HepG2 (cell line): ENCODE data around the gene SPACA4. TPM values are rescaled to one million over a fixed set of nuclear protein-coding genes. Genes with fewer than 3 reads are reported as not detected.

ENCODE experiments used
- AHR ChIP-seq: IDR thresholded peaks from 2 replicates; pipeline ENCODE4 v1.6.1; 2018; ENCODE audit warnings: missing genetic modification reagents, missing compliant biosample characterization
- ATF1 ChIP-seq: IDR thresholded peaks from 2 replicates; pipeline ENCODE4 v1.6.1; 2016; ENCODE audit warnings: mild to moderate bottlenecking, control low read depth
- CSRNP1 ChIP-seq: sonication (generic); formaldehyde crosslinking; IDR thresholded peaks from 2 replicates; pipeline ENCODE4 v1.8.1; 2023; ENCODE audit warnings: mild to moderate bottlenecking, missing genetic modification reagents
- E2F1 ChIP-seq: sonication (generic); formaldehyde crosslinking; IDR thresholded peaks from 2 replicates; pipeline ENCODE4 v1.5.0; 2020; ENCODE audit warnings: missing genetic modification reagents
- GATAD1 ChIP-seq: IDR thresholded peaks from 2 replicates; pipeline ENCODE4 v1.6.1; 2016; ENCODE audit warnings: missing genetic modification reagents, missing compliant biosample characterization
- MLLT10 ChIP-seq: sonication (generic); formaldehyde crosslinking; IDR thresholded peaks from 2 replicates; pipeline ENCODE4 v1.4.0; 2020; ENCODE audit warnings: missing genetic modification reagents
- YEATS4 ChIP-seq: sonication (generic); formaldehyde crosslinking; IDR thresholded peaks from 2 replicates; pipeline ENCODE4 v1.4.0; 2020; ENCODE audit warnings: missing genetic modification reagents, borderline replicate concordance
- ZMYM3 ChIP-seq: sonication (generic); formaldehyde crosslinking; IDR thresholded peaks from 2 replicates; pipeline ENCODE4 v1.5.1; 2020; ENCODE audit warnings: mild to moderate bottlenecking, missing genetic modification reagents
- ZNF337 ChIP-seq: sonication (generic); formaldehyde crosslinking; IDR thresholded peaks from 2 replicates; pipeline ENCODE4 v1.5.1; 2020; ENCODE audit warnings: missing genetic modification reagents, low read depth, mild to moderate bottlenecking, borderline replicate concordance
- ZNF546 ChIP-seq: sonication (generic); formaldehyde crosslinking; conservative IDR thresholded peaks from 2 replicates; pipeline ENCODE4 v1.8.1; 2023; ENCODE audit warnings: mild to moderate bottlenecking, missing genetic modification reagents
- ZNF564 ChIP-seq: sonication (generic); formaldehyde crosslinking; IDR thresholded peaks from 2 replicates; pipeline ENCODE4 v1.8.1; 2023; ENCODE audit warnings: mild to moderate bottlenecking, missing genetic modification reagents
- ZNF572 ChIP-seq: sonication (generic); formaldehyde crosslinking; IDR thresholded peaks from 2 replicates; pipeline ENCODE4 v1.5.1; 2020; ENCODE audit warnings: mild to moderate bottlenecking, missing genetic modification reagents
- ZNF646 ChIP-seq: sonication (generic); formaldehyde crosslinking; IDR thresholded peaks from 2 replicates; pipeline ENCODE4 v1.9.0; 2021; ENCODE audit warnings: mild to moderate bottlenecking, missing genetic modification reagents
- ZNF687 ChIP-seq: sonication (generic); formaldehyde crosslinking; IDR thresholded peaks from 2 replicates; pipeline ENCODE4 v1.5.1; 2020; ENCODE audit warnings: mild to moderate bottlenecking, missing genetic modification reagents, moderate library complexity
- ZNF720 ChIP-seq: sonication (generic); formaldehyde crosslinking; IDR thresholded peaks from 2 replicates; pipeline ENCODE4 v1.4.0; 2020; ENCODE audit warnings: missing genetic modification reagents
- ZNF790 ChIP-seq: sonication (generic); formaldehyde crosslinking; IDR thresholded peaks from 2 replicates; pipeline ENCODE4 v1.8.0; 2022; ENCODE audit warnings: missing genetic modification reagents, mild to moderate bottlenecking, borderline replicate concordance
- polyA plus RNA-seq, 8 experiments: library from polyadenylated mRNA; depleted of rRNA in 3 of 8; stranded (reverse) in 7 of 8; unstranded in 1 of 8; fragments of >200 nt; fragmentation: Illumina TruSeq in 4 of 8; extraction: Trizol in 4 of 8; gene quantifications; 2 replicates each; pipeline versions ENCODE4 v1.2.1 to v1.2.3, GENCODE V29; 2011 to 2016; ENCODE audit warnings: low read depth in 4 of 8, missing spikeins in 1 of 8, mixed read lengths in 1 of 8; ENCODE audit not compliant: insufficient read depth in 1 of 8
- total RNA-seq, 5 experiments: library from RNA; depleted of rRNA; stranded (reverse); fragments of >200 nt; fragmentation: Illumina TruSeq; extraction: Trizol; gene quantifications; 2 replicates each; pipeline ENCODE4 v1.2.3, GENCODE V29; 2016; ENCODE audit warnings: low read depth in 1 of 5

SPACA4 gene
- total and polyA plus RNA-seq, 2 of the 13 experiments (the other 11 are each of a cell fraction or from before 2014, with no cell fraction given): not detected

GRCh38 chr19:48558018-48558684 lies 48.4 kb upstream of the SPACA4 start (continued):
- TF ChIP-seq GATAD1 (CRISPR knock-in tag) (peak; percentile 57; the same call in 1 of the 2 replicates), ATF1 (no peak), ZNF790 (no peak), ZNF564 (peak; percentile 64; the same call in 1 of the 2 replicates), ZMYM3 (CRISPR knock-in tag) (peak; percentile 100), ZNF546 (CRISPR knock-in tag) (no peak), ZNF720 (no peak), CSRNP1 (no peak), ZNF337 (peak; percentile 60; the same call in 1 of the 2 replicates), YEATS4 (peak; percentile 66; the same call in 1 of the 2 replicates), ZNF646 (no peak), ZNF572 (CRISPR knock-in tag) (0 out of 2 replicates have a peak, but pooled peaks have one; percentile 21), ZNF687 (peak; percentile 91), AHR (CRISPR knock-in tag) (peak; percentile 70; the same call in 1 of the 2 replicates), E2F1 (no peak), MLLT10 (CRISPR knock-in tag) (no peak)
